Mesothelial cell of epicardium (in vitro differentiated cells): ENCODE results near the gene PATZ1. TPM values are rescaled to one million over a fixed set of nuclear protein-coding genes. Genes with fewer than 3 reads are reported as not detected.

Experiments used
- DNase-seq, 2 experiments: peaks; one replicate each; pipeline ENCODE4 v3.0.0; 2021; ENCODE audit warnings: low spot score in 2 of 2; ENCODE audit not compliant: unreplicated experiment in 2 of 2
- H3K27ac Mint-ChIP-seq: 2 replicates; pipeline ENCODE4 v1.8.0; 2021; ENCODE audit warnings: mixed read lengths
- H3K27me3 Mint-ChIP-seq: 2 replicates; pipeline ENCODE4 v1.8.0; 2021; ENCODE audit warnings: low read depth, mixed read lengths
- H3K36me3 Mint-ChIP-seq: 2 replicates; pipeline ENCODE4 v1.8.0; 2021; ENCODE audit warnings: mixed read lengths
- H3K4me1 Mint-ChIP-seq: 2 replicates; pipeline ENCODE4 v1.8.0; 2021; ENCODE audit warnings: mixed read lengths
- H3K4me3 Mint-ChIP-seq: 2 replicates; pipeline ENCODE4 v1.8.0; 2021; ENCODE audit warnings: mild to moderate bottlenecking, moderate library complexity, mixed read lengths
- H3K9me3 Mint-ChIP-seq: 2 replicates; pipeline ENCODE4 v1.8.0; 2021; ENCODE audit warnings: mixed read lengths
- CTCF ChIP-seq: fragments of 200-600 bp; sonication (generic); IDR thresholded peaks from one replicate; pipeline ENCODE4 v1.5.0; 2021; ENCODE audit warnings: antibody characterized with exemption; ENCODE audit not compliant: unreplicated experiment
- total RNA-seq: library from RNA; stranded (reverse); gene quantifications from 3 replicates; pipeline ENCODE4 v1.2.1, GENCODE V29; 2021

The PATZ1 gene
- total RNA-seq, 1 donor from 2014 or later = 70.9 TPM

- H3K4me3 Mint-ChIP-seq = peak overlapping the region; percentile 74
- no peak for TF ChIP-seq CTCF
- peaks cover 6% of the 10 kb centered on the region for H3K36me3 Mint-ChIP-seq
- no peaks in the 10 kb centered on the region for H3K9me3 Mint-ChIP-seq
- peaks cover 58% of the 10 kb centered on the region for H3K4me1 Mint-ChIP-seq
- no peaks in the 10 kb centered on the region for H3K27me3 Mint-ChIP-seq
- peak in 1 of 2 experiments; percentile 41 for DNase-seq
- peak overlapping the region; percentile 96 for H3K27ac Mint-ChIP-seq
Measured at GRCh38 chr22:31344578-31345330, 1.4 kb downstream of the PATZ1 start.

GRCh38 chr22:31344256-31344577, 1.9 kb downstream of the PATZ1 start:
- no peaks in the 10 kb centered on the region for H3K27me3 Mint-ChIP-seq
- DNase-seq = peak in 1 of 2 experiments; percentile 38
- peaks cover 6% of the 10 kb centered on the region for H3K36me3 Mint-ChIP-seq
- peak overlapping the region; percentile 74 for H3K4me3 Mint-ChIP-seq
- peaks cover 60% of the 10 kb centered on the region for H3K4me1 Mint-ChIP-seq
- no peak for TF ChIP-seq CTCF
- H3K9me3 Mint-ChIP-seq = no peaks in the 10 kb centered on the region
- H3K27ac Mint-ChIP-seq = peak overlapping the region; percentile 96

DNA sequence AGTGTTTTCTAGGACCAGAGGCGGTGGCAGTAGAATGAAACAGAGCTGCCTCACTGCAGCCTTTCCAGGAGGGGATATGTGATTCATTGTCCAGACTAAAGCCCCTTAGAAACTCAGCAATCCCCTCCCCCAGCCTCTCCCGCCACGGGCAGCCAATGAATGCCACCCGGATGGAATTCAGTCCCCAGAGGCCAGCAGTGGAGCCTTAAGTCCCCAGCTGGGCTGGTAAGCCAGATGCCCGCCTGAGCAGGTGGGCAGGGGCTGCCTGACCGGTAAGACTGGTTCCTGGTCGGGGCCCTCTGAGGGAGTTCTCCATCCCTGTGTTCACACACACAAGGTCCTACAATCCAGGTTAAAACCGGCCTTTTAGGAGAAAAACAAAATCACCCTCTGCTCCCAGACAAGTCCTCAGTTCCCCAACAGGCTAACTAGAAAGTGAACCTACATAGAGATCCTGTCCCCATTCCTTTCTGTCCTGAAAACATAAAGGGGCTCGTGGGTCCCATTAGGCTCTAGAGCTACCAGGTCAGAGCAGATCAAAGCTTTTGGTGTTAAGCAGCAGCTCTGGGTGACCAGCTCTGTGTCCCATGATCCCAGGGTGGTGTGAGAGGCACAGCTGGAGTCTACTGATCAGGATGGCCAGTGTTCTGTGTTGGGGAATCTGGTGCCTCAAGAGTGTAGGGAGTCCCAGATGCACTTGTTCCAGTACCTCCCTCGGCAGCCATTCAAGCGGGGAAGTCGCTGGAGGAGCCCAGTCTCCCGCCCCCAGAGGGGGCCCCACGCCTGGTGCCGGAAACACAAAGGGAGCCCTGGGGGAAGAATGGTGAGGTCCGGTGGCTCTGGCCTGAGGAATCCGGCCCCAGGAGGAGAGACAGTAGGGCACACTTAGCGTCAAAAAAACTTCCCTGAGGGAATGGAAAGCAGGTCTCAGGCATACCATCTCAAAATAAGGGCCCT, 2.6 kb downstream of the PATZ1 start:
- no peaks in the 10 kb centered on the region for H3K9me3 Mint-ChIP-seq
- DNase-seq = peak; percentile 57 to 82
- H3K27me3 Mint-ChIP-seq = no peaks in the 10 kb centered on the region
- peak overlapping the region; percentile 96 for H3K27ac Mint-ChIP-seq
- peaks cover 60% of the 10 kb centered on the region for H3K4me1 Mint-ChIP-seq
- TF ChIP-seq CTCF = no peak
- H3K4me3 Mint-ChIP-seq = peak overlapping the region; percentile 74
- H3K36me3 Mint-ChIP-seq = peaks cover 6% of the 10 kb centered on the region

GRCh38 chr22:31342389-31343140, 3.6 kb downstream of the PATZ1 start:
- H3K36me3 Mint-ChIP-seq = peaks cover 6% of the 10 kb centered on the region
- no peak for TF ChIP-seq CTCF
- no peak for DNase-seq
- H3K9me3 Mint-ChIP-seq = no peaks in the 10 kb centered on the region
- no peaks in the 10 kb centered on the region for H3K27me3 Mint-ChIP-seq
- peaks cover 55% of the 10 kb centered on the region for H3K4me1 Mint-ChIP-seq
- peak overlapping the region; percentile 96 for H3K27ac Mint-ChIP-seq
- H3K4me3 Mint-ChIP-seq = peak overlapping the region; percentile 74

- peaks cover 12% of the 10 kb centered on the region for H3K36me3 Mint-ChIP-seq
- no peaks in the 10 kb centered on the region for H3K27me3 Mint-ChIP-seq
- peak overlapping the region; percentile 74 for H3K4me3 Mint-ChIP-seq
- H3K4me1 Mint-ChIP-seq = peaks cover 55% of the 10 kb centered on the region
- peak overlapping the region; percentile 96 for H3K27ac Mint-ChIP-seq
- no peak for TF ChIP-seq CTCF
- DNase-seq = no peak
- no peaks in the 10 kb centered on the region for H3K9me3 Mint-ChIP-seq
Measured at GRCh38 chr22:31341386-31342088, 4.6 kb downstream of the PATZ1 start.
